Right lobe of liver (tissue), 6 donors: ENCODE results near the gene CCL25. TPM values are rescaled to one million over a fixed set of nuclear protein-coding genes. Genes with fewer than 3 reads are reported as not detected.

Experiments
- ATAC-seq, 4 donors: fragments of 200-7000 bp; cut with Tn5 transposase; one replicate each; pipeline ENCODE4 v1.9.1; 2020; ENCODE audit warnings: mild to moderate bottlenecking in 4 of 4, moderate library complexity in 4 of 4
- DNase-seq, 3 donors: peaks; one replicate each; pipeline ENCODE4 v3.0.0-alpha.2; 2020
- H3K27ac ChIP-seq, 3 donors: fragments of 200-600 bp; one replicate each; pipeline ENCODE4 v1.8.0; 2022
- H3K27me3 ChIP-seq, 2 donors: fragments of 200-600 bp; one replicate each; pipeline ENCODE4 v1.8.0; 2022
- H3K36me3 ChIP-seq, 4 donors: fragments of 200-600 bp; sonication (generic) in 1 of 4; one replicate each; pipeline versions ENCODE4 v1.5.1 to v1.8.0; 2017 to 2022; ENCODE audit warnings: control low read depth in 1 of 4
- H3K4me1 ChIP-seq, 4 donors: fragments of 200-600 bp; sonication (generic) in 1 of 4; one replicate each; pipeline versions ENCODE4 v1.5.1 to v1.8.0; 2017 to 2022; ENCODE audit warnings: control low read depth in 1 of 4
- H3K4me3 ChIP-seq, 3 donors: fragments of 200-600 bp; one replicate each; pipeline ENCODE4 v1.8.0; 2022
- H3K9me3 ChIP-seq, 4 donors: fragments of 200-600 bp; sonication (generic) in 1 of 4; one replicate each; pipeline versions ENCODE4 v1.5.1 to v1.8.0; 2017 to 2022; ENCODE audit warnings: control low read depth in 1 of 4
- CTCF ChIP-seq, 4 donors: fragments of 200-600 bp in 3 of 4; fragments of 450-650 bp in 1 of 4; IDR thresholded peaks; one replicate each; pipeline versions ENCODE4 v1.5.1 to v1.8.0; 2016 to 2022; ENCODE audit warnings: antibody characterized with exemption in 4 of 4, mild to moderate bottlenecking in 2 of 4
- POLR2A ChIP-seq: fragments of 450-650 bp; IDR thresholded peaks from one replicate; pipeline ENCODE4 v1.6.1; 2017; ENCODE audit warnings: antibody characterized with exemption, mild to moderate bottlenecking
- WGBS: methylation state at CpG from one replicate; pipeline ENCODE4 v1.1.6; 2018; ENCODE audit warnings: low coverage, low lambda C conversion rate; ENCODE audit not compliant: insufficient coverage; ENCODE audit errors: missing lambda C conversion rate; 5-methylcytosine and 5-hydroxymethylcytosine counted together
- intact Hi-C, 2 donors: fragments of 100-400 bp; cut with DNase I; formaldehyde crosslinking; loops; one replicate each; pipeline versions ENCODE4 v1.11.2 to v1.14.1; 2022
- total RNA-seq, 6 experiments: library from RNA; depleted of rRNA in 2 of 6; stranded (reverse); fragments of >200 nt in 2 of 6; fragmentation: NEBNext Ultra II Directional in 3 of 6; extraction: Animal tissue kit (Norgen Biotek cat#: 25700) in 3 of 6; gene quantifications; one replicate each; pipeline versions ENCODE4 v1.1.0 to v1.2.4, GENCODE V29; 2016 to 2023
- donor health status: DM: no; HTN: yes; CAD: no.
- donor health status: DM: no; HTN: no; CAD: no.
- donor health status: DM: no; HTN: no; CAD: no.
- donor health status: DM: no; HTN: yes; CAD: no.
- donor health status: DM: no; HTN: yes; CAD: no.

The CCL25 gene
- total RNA-seq, 6 experiments from 2014 or later = 0.51 TPM; not detected in 5

- DNase-seq = no peak
- Histone ChIP-seq H3K4me3 (no peak overlapping the region), H3K27me3 (no peaks in the 10 kb centered on the region), H3K27ac (no peak overlapping the region), H3K4me1 (no peaks in the 10 kb centered on the region), H3K9me3 (peaks cover 0 to 14% (median 6%) of the 10 kb centered on the region in 4 donors), H3K36me3 (no peaks in the 10 kb centered on the region)
- 91% methylated on average over 2 of the region's 2 CpGs for WGBS
- no peak for ATAC-seq
- intact Hi-C loops = loop anchor here in 1 of 2 donors (2.0 kb wide), 1 partner anchor 41 kb away; no protein-coding TSS in a partner anchor
- no peak for TF ChIP-seq POLR2A
- no peak for TF ChIP-seq CTCF (IDR thresholded peaks at IDR 0.05)
These were observed 41.2 kb downstream of the CCL25 start for GRCh38 chr19:8093740-8094139.

DNA sequence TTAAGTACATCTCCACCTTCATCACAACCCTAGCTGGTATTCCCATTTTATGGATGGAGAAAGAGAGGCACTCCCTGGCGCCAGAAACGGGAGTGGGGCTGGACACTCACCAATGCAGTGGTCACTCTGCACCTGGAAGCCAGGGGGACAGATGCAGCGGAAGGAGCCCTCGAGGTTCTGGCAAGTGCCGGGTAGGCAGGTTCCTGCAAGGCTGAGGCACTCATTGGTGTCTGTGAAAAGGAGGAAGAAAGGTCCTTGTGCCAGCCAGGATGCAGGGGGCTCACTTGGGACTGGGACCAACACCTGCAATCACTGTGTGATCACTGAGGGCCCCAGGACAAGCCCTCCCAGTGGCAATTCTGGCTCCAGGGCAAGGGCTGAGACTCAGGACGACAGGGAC, 41.8 kb downstream of the CCL25 start:
- ATAC-seq (no peak), DNase-seq (no peak)
- intact Hi-C loops = loop anchor here in 1 of 2 donors (2.0 kb wide), 1 partner anchor 40 kb away; no protein-coding TSS in a partner anchor
- Histone ChIP-seq H3K9me3 (peaks cover 0 to 14% (median 6%) of the 10 kb centered on the region in 4 donors), H3K4me3 (no peak overlapping the region), H3K27me3 (no peaks in the 10 kb centered on the region), H3K27ac (no peak overlapping the region), H3K36me3 (no peaks in the 10 kb centered on the region), H3K4me1 (no peaks in the 10 kb centered on the region)
- WGBS = 83% methylated on average over 1 of the region's 6 CpGs
- TF ChIP-seq CTCF (IDR thresholded peaks at IDR 0.05) (no peak), POLR2A (no peak)

GRCh38 chr19:8095354-8095886, 42.9 kb downstream of the CCL25 start:
- peaks cover 0 to 14% (median 6%) of the 10 kb centered on the region in 4 donors for H3K9me3 ChIP-seq
- no peak for ATAC-seq
- intact Hi-C loops = loop anchor here in 1 of 2 donors (2.0 kb wide), 1 partner anchor 39 kb away; no protein-coding TSS in a partner anchor
- H3K36me3 ChIP-seq = no peaks in the 10 kb centered on the region
- no peaks in the 10 kb centered on the region for H3K4me1 ChIP-seq
- no peak for DNase-seq
- no peak overlapping the region for H3K27ac ChIP-seq
- H3K27me3 ChIP-seq = no peaks in the 10 kb centered on the region
- H3K4me3 ChIP-seq = no peak overlapping the region
- WGBS = 62% methylated on average over 2 of the region's 2 CpGs
- no peak for TF ChIP-seq CTCF (IDR thresholded peaks at IDR 0.05)
- no peak for TF ChIP-seq POLR2A

DNA sequence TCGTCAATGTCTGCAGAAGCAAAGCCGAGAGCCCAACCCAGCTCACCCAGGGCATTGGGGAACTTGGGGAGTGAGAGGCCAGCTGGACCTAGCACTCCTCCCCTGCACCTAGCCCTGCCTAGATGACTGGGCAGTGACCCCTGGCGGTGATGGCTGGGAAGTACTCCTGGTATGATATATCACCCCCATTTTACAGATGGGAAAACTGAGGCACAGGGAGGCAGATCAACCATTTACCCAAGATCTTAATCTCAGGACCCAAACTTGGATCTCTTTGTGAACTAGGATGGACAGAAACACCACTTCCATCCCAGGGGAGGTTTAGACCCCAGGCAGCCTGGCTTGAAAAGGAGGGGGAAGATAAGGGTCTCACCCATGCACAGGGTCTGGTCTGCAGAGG, 43.5 kb downstream of the CCL25 start:
- H3K36me3 ChIP-seq = no peaks in the 10 kb centered on the region
- ATAC-seq (no peak), DNase-seq (no peak)
- TF ChIP-seq POLR2A (no peak), CTCF (IDR thresholded peaks at IDR 0.05) (no peak)
- H3K27me3 ChIP-seq = no peaks in the 10 kb centered on the region
- no peaks in the 10 kb centered on the region for H3K4me1 ChIP-seq
- no CpG with 5 or more reads among the region's 3 CpGs for WGBS
- no peak overlapping the region for H3K27ac ChIP-seq
- H3K9me3 ChIP-seq = peaks cover 0 to 14% (median 6%) of the 10 kb centered on the region in 4 donors
- intact Hi-C loops = no loop called here
- no peak overlapping the region for H3K4me3 ChIP-seq
